BE2C (cell line): ENCODE results near the gene SDF4.
A peak's percentile ranks its signal among the peaks of the same experiment; 100 is the strongest.

ENCODE experiments used
- DNase-seq: peaks from one replicate; pipeline ENCODE4 v3.0.0-alpha.2; 2020
- H3K27me3 ChIP-seq: fragments of 250-450 bp; sonication (Bioruptor Pico); 2 replicates; pipeline ENCODE4 v1.5.1; 2020; ENCODE audit warnings: mild to moderate bottlenecking
- H3K36me3 ChIP-seq: fragments of 250-450 bp; sonication (Bioruptor Pico); 2 replicates; pipeline ENCODE4 v1.5.1; 2020; ENCODE audit warnings: mild to moderate bottlenecking
- H3K4me1 ChIP-seq: fragments of 250-450 bp; sonication (Bioruptor Pico); 2 replicates; pipeline ENCODE4 v1.5.1; 2020
- H3K4me3 ChIP-seq: 2 replicates; pipeline ENCODE4 v1.5.1; 2011; ENCODE audit warnings: low read depth, low read length
- H3K9me3 ChIP-seq: fragments of 250-450 bp; sonication (Bioruptor Pico); 2 replicates; pipeline ENCODE4 v1.5.1; 2020
- TF ChIP-seq, protein P1 (sequence below): IDR thresholded peaks from 2 replicates; pipeline ENCODE4 v1.5.1; 2012; ENCODE audit warnings: mild to moderate bottlenecking, low read depth, low read length

SDF4 gene

DNA sequence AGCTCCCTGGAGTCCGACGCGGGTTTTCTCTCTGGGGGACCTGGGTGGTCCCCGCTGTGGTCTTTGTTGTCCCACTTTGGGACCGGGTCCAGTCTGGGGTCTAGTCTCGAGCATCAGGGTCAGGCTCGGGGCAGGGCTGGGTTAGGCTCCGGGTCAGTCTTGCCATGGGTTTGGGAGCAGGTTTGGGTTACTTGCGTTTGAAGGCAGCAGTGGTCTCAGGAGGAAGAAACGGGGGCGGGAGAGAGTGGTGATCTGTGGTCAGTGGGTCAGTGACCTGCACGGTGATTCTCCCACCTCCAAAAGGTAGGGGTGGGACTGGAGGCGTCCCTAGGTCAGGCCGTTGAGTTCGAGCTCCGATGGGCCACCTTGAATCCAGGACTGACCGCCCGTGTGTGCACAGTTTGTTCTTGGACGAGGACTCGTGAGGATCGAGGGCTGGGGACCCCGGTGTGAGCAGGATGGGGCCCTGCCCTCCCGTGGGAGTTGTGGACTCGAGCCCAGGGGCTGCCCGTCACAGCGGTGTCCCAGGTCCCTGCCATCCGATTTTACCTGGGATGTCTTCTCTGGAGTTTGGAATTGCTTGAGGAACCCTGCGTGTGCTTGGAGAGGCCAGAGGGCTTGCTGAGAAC, 2.5 kb upstream of the SDF4 start:
- Histone ChIP-seq H3K27me3 (peaks cover 20% of the 10 kb centered on the region), H3K4me1 (peaks cover 16% of the 10 kb centered on the region), H3K9me3 (peaks cover 6% of the 10 kb centered on the region), H3K36me3 (peaks cover 13% of the 10 kb centered on the region), H3K4me3 (no peak overlapping the region)
- DNase-seq, result no peak
- TF ChIP-seq, protein P1, sequence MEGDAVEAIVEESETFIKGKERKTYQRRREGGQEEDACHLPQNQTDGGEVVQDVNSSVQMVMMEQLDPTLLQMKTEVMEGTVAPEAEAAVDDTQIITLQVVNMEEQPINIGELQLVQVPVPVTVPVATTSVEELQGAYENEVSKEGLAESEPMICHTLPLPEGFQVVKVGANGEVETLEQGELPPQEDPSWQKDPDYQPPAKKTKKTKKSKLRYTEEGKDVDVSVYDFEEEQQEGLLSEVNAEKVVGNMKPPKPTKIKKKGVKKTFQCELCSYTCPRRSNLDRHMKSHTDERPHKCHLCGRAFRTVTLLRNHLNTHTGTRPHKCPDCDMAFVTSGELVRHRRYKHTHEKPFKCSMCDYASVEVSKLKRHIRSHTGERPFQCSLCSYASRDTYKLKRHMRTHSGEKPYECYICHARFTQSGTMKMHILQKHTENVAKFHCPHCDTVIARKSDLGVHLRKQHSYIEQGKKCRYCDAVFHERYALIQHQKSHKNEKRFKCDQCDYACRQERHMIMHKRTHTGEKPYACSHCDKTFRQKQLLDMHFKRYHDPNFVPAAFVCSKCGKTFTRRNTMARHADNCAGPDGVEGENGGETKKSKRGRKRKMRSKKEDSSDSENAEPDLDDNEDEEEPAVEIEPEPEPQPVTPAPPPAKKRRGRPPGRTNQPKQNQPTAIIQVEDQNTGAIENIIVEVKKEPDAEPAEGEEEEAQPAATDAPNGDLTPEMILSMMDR, result no peak

DNA sequence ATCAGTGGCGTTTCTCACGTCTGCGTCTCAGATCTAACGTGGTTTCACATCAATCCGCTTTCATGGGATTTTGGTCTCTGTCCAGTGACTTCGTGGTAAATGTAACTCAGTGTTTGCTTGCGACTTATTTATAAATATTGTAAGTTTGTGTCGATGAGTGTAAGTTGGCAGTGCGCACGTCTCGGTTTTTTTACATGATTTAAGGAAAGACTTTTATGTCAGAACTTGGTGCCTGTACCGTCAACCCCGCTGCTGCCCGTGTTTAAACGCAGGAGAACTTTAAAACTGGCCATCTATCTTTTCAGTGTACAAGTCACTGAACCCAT, 1.7 kb upstream of the SDF4 start:
- TF ChIP-seq, protein P1, result no peak
- no peak overlapping the region for H3K4me3 ChIP-seq
- H3K36me3 ChIP-seq, result peaks cover 21% of the 10 kb centered on the region
- H3K4me1 ChIP-seq, result peaks cover 13% of the 10 kb centered on the region
- H3K27me3 ChIP-seq, result peaks cover 12% of the 10 kb centered on the region
- DNase-seq, result no peak
- peaks cover 6% of the 10 kb centered on the region for H3K9me3 ChIP-seq

DNA sequence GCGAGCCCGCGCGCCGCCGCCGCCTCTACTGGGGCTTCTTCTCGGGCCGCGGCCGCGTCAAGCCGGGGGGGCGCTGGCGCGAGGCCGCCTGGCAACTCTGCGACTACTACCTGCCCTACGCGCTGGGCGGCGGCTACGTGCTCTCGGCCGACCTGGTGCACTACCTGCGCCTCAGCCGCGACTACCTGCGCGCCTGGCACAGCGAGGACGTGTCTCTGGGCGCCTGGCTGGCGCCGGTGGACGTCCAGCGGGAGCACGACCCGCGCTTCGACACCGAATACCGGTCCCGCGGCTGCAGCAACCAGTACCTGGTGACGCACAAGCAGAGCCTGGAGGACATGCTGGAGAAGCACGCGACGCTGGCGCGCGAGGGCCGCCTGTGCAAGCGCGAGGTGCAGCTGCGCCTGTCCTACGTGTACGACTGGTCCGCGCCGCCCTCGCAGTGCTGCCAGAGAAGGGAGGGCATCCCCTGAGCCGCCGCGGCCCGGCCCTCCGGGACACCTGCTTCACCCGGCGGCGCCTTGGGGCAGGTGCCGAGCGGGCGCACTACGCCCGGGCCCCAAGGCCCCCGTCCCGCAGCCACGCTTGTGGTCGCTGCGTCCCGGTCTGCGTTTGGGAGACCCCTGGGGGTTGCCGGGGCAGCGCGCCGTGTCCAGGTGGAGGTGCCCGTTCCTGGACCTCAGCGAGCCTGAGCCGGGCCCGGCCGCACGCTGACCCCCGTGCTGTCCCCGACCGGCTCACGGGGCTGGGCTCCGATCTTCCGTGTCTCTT, 1.2 kb upstream of the SDF4 start:
- Histone ChIP-seq H3K4me1 (peaks cover 8% of the 10 kb centered on the region), H3K27me3 (peaks cover 7% of the 10 kb centered on the region), H3K4me3 (no peak overlapping the region), H3K9me3 (peaks cover 6% of the 10 kb centered on the region), H3K36me3 (peaks cover 27% of the 10 kb centered on the region)
- no peak for DNase-seq
- TF ChIP-seq, protein P1, result no peak

DNA sequence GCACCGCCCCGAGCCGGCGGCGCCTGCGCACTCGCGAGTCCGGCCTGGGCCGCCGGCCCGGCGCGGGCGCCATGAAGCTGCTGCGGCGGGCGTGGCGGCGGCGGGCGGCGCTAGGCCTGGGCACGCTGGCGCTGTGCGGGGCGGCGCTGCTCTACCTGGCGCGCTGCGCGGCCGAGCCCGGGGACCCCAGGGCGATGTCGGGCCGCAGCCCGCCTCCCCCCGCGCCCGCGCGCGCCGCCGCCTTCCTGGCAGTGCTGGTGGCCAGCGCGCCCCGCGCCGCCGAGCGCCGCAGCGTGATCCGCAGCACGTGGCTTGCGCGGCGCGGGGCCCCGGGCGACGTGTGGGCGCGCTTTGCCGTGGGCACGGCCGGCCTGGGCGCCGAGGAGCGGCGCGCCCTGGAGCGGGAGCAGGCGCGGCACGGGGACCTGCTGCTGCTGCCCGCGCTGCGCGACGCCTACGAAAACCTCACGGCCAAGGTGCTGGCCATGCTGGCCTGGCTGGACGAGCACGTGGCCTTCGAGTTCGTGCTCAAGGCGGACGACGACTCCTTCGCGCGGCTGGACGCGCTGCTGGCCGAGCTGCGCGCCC, 501 bp upstream of the SDF4 start, which contains the start of gene B3GALT6:
TSS of gene B3GALT6 (plus strand) at position 30 of the 588 bp plus-strand sequence. CDS start at position 72, 42 bp downstream.
- TF ChIP-seq, protein P1, result no peak
- Histone ChIP-seq H3K36me3 (peaks cover 33% of the 10 kb centered on the region), H3K4me1 (peaks cover 3% of the 10 kb centered on the region), H3K27me3 (no peaks in the 10 kb centered on the region; the same call in 1 of the 2 replicates), H3K4me3 (peak within 1 kb of the TSS; percentile 95), H3K9me3 (peaks cover 6% of the 10 kb centered on the region)
- no peak for DNase-seq

DNA sequence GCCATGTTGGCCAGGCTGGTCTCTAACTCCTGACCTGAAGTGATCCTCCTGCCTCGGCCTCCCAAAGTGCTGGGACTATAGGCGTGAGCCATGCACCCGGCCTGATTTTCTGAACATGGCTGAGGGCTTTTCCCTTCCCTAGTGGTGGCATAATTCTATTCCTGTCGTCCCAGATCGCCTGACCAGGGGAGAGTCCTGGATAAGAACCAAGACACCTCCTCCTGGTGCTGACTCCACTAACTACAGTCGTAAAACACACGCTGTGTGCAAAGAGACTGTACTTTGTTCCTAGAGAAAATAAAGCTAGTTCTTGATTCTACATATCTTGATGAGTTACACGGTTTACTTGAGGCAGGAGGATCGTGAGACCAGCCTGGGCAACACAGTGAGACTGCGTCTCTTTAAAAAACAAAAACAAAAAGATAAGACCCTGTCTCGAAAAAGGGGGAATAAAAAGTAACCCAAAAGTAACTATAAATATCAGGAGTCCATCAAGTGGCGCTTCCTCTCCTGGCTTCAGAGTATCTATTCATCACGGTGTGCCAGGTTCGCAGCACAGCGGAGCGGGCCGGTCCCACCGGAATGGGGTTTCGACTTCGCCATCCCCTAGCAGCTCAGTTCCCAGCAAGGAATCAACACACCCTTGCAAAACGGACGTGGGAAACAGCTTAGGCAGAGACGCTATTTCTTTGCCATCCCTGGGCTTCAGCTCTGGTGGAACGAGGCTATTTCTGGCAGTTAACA, 973 bp downstream of the SDF4 start:
- DNase-seq, result no peak
- H3K36me3 ChIP-seq, result peaks cover 40% of the 10 kb centered on the region
- no peaks in the 10 kb centered on the region; the same call in 1 of the 2 replicates for H3K4me1 ChIP-seq
- TF ChIP-seq, protein P1, result peak; percentile 25
- H3K9me3 ChIP-seq, result peaks cover 6% of the 10 kb centered on the region
- no peaks in the 10 kb centered on the region for H3K27me3 ChIP-seq
- H3K4me3 ChIP-seq, result peak overlapping the region; percentile 95
